Measurements from ENCODE around the gene ZRANB3. TPM values are rescaled to one million over a fixed set of nuclear protein-coding genes. Genes with fewer than 3 reads are reported as not detected.
A peak's percentile ranks its signal among the peaks of the same experiment; 100 is the strongest.

Gene ZRANB3
- total RNA-seq, 2 donors from 2014 or later, result 8.6 to 20.0 TPM

- H3K27ac Mint-ChIP-seq, result no peak overlapping the region
- H3K9me3 Mint-ChIP-seq, result no peaks in the 10 kb centered on the region
- no peaks in the 10 kb centered on the region for H3K4me1 Mint-ChIP-seq
- H3K36me3 Mint-ChIP-seq (ENCODE audit: low read depth), result no peaks in the 10 kb centered on the region
- H3K4me3 Mint-ChIP-seq, result no peak overlapping the region
- ATAC-seq (replicated peaks), result no peak
- no peaks in the 10 kb centered on the region for H3K27me3 Mint-ChIP-seq
Observed at GRCh38 chr2:135226961-135227360, 304.1 kb downstream of the ZRANB3 start.

DNA sequence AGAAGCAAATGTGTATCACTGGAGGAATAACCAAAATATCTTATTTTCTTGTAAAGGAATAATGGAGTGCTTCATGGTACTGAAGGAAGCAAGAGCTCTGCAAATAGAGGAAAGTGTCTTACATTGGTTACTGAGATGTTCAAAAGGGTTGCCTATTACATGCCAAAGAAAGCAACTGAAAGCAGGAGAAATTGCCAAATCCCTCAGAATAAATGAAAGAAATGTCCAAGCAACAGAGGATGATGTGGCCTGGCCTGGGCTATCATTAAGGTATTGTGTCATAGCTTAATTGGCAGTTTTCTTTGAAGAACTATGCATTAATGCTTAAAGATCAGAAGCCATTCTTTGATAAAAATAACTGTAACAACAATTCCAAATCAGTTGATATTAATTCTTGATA, 305.2 kb downstream of the ZRANB3 start:
- no peak overlapping the region for H3K4me3 Mint-ChIP-seq
- H3K4me1 Mint-ChIP-seq, result no peaks in the 10 kb centered on the region
- no peak for ATAC-seq (replicated peaks)
- H3K36me3 Mint-ChIP-seq (ENCODE audit: low read depth), result no peaks in the 10 kb centered on the region
- no peaks in the 10 kb centered on the region for H3K9me3 Mint-ChIP-seq
- H3K27ac Mint-ChIP-seq, result no peak overlapping the region
- H3K27me3 Mint-ChIP-seq, result no peaks in the 10 kb centered on the region

DNA sequence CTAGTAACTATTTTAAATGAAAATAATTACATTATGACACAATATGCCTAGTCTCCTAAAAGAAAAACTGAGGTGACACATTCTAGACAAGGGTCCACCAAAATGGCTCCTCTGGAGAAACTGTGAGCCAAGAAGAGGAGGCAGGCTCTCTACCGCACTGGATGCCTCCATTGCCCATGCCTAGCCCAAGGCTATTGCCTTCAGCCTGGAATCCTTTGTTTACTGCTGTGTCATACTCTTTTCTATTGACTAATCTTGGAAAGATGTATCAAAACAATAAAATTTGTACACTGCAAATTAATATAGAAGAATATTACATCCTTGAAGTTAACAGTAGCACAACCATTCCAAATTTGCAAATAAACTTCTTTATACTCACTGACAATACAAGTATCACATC, 311.8 kb downstream of the ZRANB3 start:
- Mint-ChIP-seq H3K27me3 (no peaks in the 10 kb centered on the region), H3K9me3 (no peaks in the 10 kb centered on the region), H3K4me1 (no peaks in the 10 kb centered on the region), H3K27ac (no peak overlapping the region), H3K36me3 (ENCODE audit: low read depth) (no peaks in the 10 kb centered on the region), H3K4me3 (no peak overlapping the region)
- no peak for ATAC-seq (replicated peaks)

DNA sequence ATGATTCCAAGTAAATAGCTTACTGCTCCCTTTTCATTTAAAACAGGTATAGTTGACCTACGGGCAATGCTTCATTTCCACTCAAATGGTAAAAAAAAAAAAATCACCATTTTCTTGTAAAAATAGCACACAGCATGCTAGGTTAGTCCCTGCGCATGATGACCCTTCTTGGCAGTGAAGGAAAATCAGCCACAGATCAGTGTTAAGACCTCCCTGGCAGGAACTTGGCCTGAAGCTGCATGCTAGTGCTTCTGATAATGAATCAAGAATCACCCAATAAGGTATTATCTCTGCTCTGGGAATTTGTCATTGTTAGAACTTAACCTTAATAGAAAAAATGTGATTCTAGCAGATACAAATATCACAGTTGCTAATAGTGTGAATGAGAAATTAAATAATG, 312.6 kb downstream of the ZRANB3 start:
- ATAC-seq (replicated peaks), result no peak
- Mint-ChIP-seq H3K4me1 (no peaks in the 10 kb centered on the region), H3K4me3 (no peak overlapping the region), H3K27ac (no peak overlapping the region), H3K9me3 (no peaks in the 10 kb centered on the region), H3K36me3 (ENCODE audit: low read depth) (no peaks in the 10 kb centered on the region), H3K27me3 (no peaks in the 10 kb centered on the region)

GRCh38 chr2:135212757-135213156, 318.3 kb downstream of the ZRANB3 start:
- no peaks in the 10 kb centered on the region for H3K27me3 Mint-ChIP-seq
- no peak for ATAC-seq (replicated peaks)
- no peaks in the 10 kb centered on the region for H3K4me1 Mint-ChIP-seq
- no peaks in the 10 kb centered on the region for H3K9me3 Mint-ChIP-seq
- H3K4me3 Mint-ChIP-seq, result no peak overlapping the region
- H3K27ac Mint-ChIP-seq, result no peak overlapping the region
- no peaks in the 10 kb centered on the region for H3K36me3 Mint-ChIP-seq (ENCODE audit: low read depth)

DNA sequence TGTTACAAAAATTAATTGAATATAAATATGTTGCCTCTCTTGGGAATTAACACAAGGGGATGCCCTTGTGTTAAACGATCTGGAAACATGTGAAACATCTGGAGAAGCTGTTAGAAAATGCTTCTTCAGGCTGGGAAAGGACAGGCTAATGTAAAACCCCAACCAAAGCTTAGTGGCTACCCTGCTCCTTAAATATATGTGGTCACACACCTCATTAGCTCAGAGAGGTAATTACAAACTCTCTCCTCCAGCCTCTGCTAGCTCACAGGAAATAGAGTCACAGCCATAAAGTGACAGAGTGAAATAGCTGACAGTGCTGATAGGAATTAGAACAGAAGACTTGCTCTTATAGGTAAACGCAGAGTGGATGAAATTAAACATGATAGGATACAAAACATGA, 323.0 kb downstream of the ZRANB3 start:
- Mint-ChIP-seq H3K4me3 (no peak overlapping the region), H3K4me1 (no peaks in the 10 kb centered on the region), H3K36me3 (ENCODE audit: low read depth) (no peaks in the 10 kb centered on the region), H3K9me3 (no peaks in the 10 kb centered on the region), H3K27ac (no peak overlapping the region), H3K27me3 (no peaks in the 10 kb centered on the region)
- no peak for ATAC-seq (replicated peaks)

DNA sequence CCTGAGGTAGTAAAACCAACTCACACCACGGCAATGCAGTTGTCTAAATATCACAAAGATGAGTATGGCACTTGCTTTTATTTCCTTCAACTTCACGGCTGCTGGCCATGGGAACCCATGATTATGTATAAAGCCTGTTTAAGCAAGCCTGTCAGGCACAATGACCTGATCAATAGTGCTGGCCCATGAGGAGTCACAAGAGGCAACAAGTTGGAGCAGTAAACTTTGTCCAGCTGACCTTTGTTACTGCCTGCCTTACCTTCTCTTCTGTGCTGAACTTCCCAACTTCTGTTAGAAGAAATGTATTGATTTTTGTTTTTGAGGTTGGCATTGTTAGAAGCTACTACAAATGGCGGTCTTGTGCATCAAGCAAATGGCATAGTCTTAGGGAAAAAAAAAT, 327.1 kb downstream of the ZRANB3 start:
- Mint-ChIP-seq H3K9me3 (no peaks in the 10 kb centered on the region), H3K36me3 (ENCODE audit: low read depth) (no peaks in the 10 kb centered on the region), H3K4me3 (no peak overlapping the region), H3K4me1 (no peaks in the 10 kb centered on the region), H3K27me3 (no peaks in the 10 kb centered on the region), H3K27ac (no peak overlapping the region)
- ATAC-seq (replicated peaks), result no peak

DNA sequence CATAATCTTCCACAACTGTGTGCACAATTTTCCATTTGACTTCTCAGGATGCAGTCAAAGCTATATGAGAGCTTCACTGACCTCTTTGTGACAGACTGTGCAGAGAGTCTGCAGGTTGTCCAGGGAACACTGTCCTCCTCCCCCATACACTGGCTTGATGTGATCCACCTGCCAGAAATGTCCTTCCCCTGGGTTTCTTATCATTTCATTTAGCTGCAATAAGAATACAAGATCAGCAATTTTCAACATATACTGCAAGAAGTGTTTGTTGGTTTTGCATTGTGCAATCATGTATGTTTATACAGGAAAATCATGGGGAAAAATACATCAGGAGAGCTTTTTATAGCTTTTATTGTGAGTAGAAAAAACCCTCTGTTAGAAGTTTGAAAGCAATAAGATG, 328.3 kb downstream of the ZRANB3 start:
- no peaks in the 10 kb centered on the region for H3K9me3 Mint-ChIP-seq
- ATAC-seq (replicated peaks), result no peak

DNA sequence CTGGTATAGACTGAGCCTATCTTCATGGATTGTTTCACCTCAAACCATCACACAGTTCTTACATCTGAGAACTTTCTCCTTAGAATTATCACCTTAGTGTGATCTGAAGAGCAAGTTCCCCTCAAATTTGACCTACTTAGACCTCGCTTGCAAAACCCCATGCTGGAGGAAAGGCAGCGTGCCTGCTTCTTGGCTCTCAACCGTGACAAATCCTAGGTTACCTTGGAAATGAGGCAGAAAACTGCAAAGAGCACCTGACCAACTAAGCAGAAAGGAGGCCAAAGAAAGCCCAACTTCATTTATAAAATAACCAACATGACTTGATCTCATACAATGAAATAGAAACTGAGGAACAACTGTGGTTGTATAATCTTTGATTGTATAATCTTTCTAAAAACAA, 332.5 kb downstream of the ZRANB3 start:
- Mint-ChIP-seq H3K27me3 (no peaks in the 10 kb centered on the region), H3K27ac (no peak overlapping the region), H3K4me3 (no peak overlapping the region), H3K4me1 (no peaks in the 10 kb centered on the region), H3K9me3 (no peaks in the 10 kb centered on the region), H3K36me3 (ENCODE audit: low read depth) (no peaks in the 10 kb centered on the region)
- no peak for ATAC-seq (replicated peaks)

More for the DNA sequence above, 328.3 kb downstream of the ZRANB3 start:
- Mint-ChIP-seq H3K27me3 (no peaks in the 10 kb centered on the region), H3K27ac (no peak overlapping the region), H3K4me1 (no peaks in the 10 kb centered on the region), H3K36me3 (ENCODE audit: low read depth) (no peaks in the 10 kb centered on the region), H3K4me3 (no peak overlapping the region)

DNA sequence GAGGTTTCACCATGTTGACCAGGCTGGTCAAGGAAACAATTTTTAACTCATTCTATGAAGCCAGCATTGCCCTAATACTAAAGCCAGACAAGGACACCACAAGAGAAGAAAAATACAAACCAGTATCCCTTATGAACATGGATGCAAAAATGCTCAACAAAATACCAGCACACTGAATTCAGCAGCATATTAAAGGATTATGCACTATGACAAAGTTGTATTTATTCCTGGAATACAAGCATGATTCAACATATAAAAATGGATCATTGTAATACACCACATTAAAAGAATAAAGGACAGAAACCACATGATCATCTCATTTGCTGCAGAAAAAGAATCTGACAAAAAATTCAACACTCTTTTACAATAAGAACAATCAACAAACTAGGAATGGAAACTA, 340.2 kb downstream of the ZRANB3 start:
- H3K27ac Mint-ChIP-seq, result no peak overlapping the region
- H3K27me3 Mint-ChIP-seq, result no peaks in the 10 kb centered on the region
- no peak for ATAC-seq (replicated peaks)
- H3K4me3 Mint-ChIP-seq, result no peak overlapping the region
- peaks cover 5% of the 10 kb centered on the region for H3K36me3 Mint-ChIP-seq (ENCODE audit: low read depth)
- H3K9me3 Mint-ChIP-seq, result peaks cover 9% of the 10 kb centered on the region
- no peaks in the 10 kb centered on the region for H3K4me1 Mint-ChIP-seq

GRCh38 chr2:135189148-135189547, 341.9 kb downstream of the ZRANB3 start:
- no peak for ATAC-seq (replicated peaks)
- H3K4me1 Mint-ChIP-seq, result no peaks in the 10 kb centered on the region
- H3K27ac Mint-ChIP-seq, result no peak overlapping the region
- peaks cover 5% of the 10 kb centered on the region for H3K36me3 Mint-ChIP-seq (ENCODE audit: low read depth)
- H3K4me3 Mint-ChIP-seq, result no peak overlapping the region
- H3K9me3 Mint-ChIP-seq, result peaks cover 9% of the 10 kb centered on the region
- no peaks in the 10 kb centered on the region for H3K27me3 Mint-ChIP-seq

DNA sequence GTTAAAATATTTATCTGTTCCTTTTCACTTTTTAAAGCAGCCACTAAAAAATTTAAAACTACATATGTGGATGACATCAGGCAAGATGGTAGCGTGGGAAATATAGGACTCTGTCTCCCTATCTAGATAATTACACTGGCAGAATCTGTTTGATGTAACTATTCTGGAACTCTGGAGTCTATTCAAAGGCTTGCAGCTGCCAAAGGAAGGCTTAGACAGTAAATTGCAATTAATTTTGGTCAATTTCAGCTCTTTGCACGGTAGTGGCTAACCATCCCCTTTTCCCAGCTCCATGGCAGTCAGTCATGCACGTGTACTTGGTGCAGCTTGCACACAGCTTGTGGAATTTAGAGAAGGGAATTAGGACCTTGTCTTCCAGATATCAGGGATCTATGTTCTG, 343.7 kb downstream of the ZRANB3 start:
- ATAC-seq (replicated peaks), result no peak

DNA sequence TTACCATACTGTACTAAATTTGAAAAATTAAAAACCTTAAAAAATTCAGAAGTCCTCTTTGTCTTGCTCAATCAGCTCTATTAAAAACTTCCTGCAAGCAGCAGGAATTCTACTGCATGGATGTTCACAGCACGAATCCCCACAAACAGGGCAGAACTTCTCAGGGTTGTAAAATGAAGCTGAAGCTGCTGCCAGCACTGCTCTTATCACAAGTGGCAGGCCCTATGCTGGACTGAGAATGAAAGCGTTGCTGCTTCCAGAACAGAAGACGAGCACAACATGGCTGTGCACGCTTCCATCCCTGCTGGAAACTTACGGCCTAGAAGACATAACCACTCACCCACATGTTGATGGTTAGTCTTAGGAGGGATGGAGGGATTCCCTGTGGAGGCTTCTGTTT, 345.0 kb downstream of the ZRANB3 start:
- no peak for ATAC-seq (replicated peaks)
- Mint-ChIP-seq H3K4me3 (no peak overlapping the region), H3K27ac (no peak overlapping the region), H3K27me3 (no peaks in the 10 kb centered on the region), H3K4me1 (no peaks in the 10 kb centered on the region), H3K36me3 (ENCODE audit: low read depth) (peaks cover 5% of the 10 kb centered on the region), H3K9me3 (peaks cover 9% of the 10 kb centered on the region)

More for the DNA sequence above, 343.7 kb downstream of the ZRANB3 start:
- peaks cover 9% of the 10 kb centered on the region for H3K9me3 Mint-ChIP-seq
- no peaks in the 10 kb centered on the region for H3K4me1 Mint-ChIP-seq
- H3K27me3 Mint-ChIP-seq, result no peaks in the 10 kb centered on the region
- H3K4me3 Mint-ChIP-seq, result no peak overlapping the region
- H3K27ac Mint-ChIP-seq, result no peak overlapping the region
- peaks cover 5% of the 10 kb centered on the region for H3K36me3 Mint-ChIP-seq (ENCODE audit: low read depth)

- no peak for ATAC-seq (replicated peaks)
- Mint-ChIP-seq H3K36me3 (ENCODE audit: low read depth) (no peaks in the 10 kb centered on the region), H3K4me1 (no peaks in the 10 kb centered on the region), H3K9me3 (peaks cover 4% of the 10 kb centered on the region), H3K27me3 (no peaks in the 10 kb centered on the region), H3K4me3 (no peak overlapping the region), H3K27ac (no peak overlapping the region)
Observed at GRCh38 chr2:135183822-135184221, 347.2 kb downstream of the ZRANB3 start.

GRCh38 chr2:135182601-135183000, 348.4 kb downstream of the ZRANB3 start:
- H3K4me1 Mint-ChIP-seq, result no peaks in the 10 kb centered on the region
- H3K9me3 Mint-ChIP-seq, result peaks cover 2% of the 10 kb centered on the region
- peaks cover 3% of the 10 kb centered on the region for H3K36me3 Mint-ChIP-seq (ENCODE audit: low read depth)
- no peak overlapping the region for H3K27ac Mint-ChIP-seq
- no peak overlapping the region for H3K4me3 Mint-ChIP-seq
- ATAC-seq (replicated peaks), result no peak
- no peaks in the 10 kb centered on the region for H3K27me3 Mint-ChIP-seq

DNA sequence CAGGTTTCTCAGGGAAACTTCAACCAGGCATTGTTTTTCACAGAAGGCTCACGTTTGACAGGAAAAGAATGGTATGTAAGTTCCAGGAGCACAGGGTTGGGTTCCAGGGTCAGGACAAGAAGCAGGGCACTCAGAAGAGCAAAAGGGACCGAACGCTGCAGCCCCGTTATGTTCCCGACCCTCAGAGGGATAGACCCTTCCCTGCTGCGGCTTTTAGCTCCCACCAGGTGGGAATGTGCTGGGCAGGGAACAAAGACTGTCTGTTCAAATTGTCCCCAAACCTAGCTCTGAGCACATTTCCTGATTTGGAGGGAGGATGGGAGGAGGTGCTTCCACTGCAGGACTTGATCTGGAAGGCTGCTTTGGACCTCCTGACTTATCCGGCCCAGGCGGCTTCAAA, 348.8 kb downstream of the ZRANB3 start:
- Mint-ChIP-seq H3K27ac (peak overlapping the region; percentile 0), H3K4me1 (no peaks in the 10 kb centered on the region), H3K36me3 (ENCODE audit: low read depth) (peaks cover 7% of the 10 kb centered on the region), H3K4me3 (no peak overlapping the region), H3K9me3 (no peaks in the 10 kb centered on the region), H3K27me3 (no peaks in the 10 kb centered on the region)
- no peak for ATAC-seq (replicated peaks)

Data from activated T-helper 17 cell treated with anti-CD3 and anti-CD28 coated beads, Interleukin-2, amount 50 U/mL, for 72 hours (primary cell).